HG02840 (cell line): ENCODE measurements around the gene CCDC148.

Source experiments
- ATAC-seq: cut with Tn5 transposase; IDR thresholded peaks from one replicate; pipeline ENCODE4 v1.9.1; 2021; ENCODE audit warnings: mild to moderate bottlenecking, moderate library complexity, moderate number of reproducible peaks; ENCODE audit not compliant: unreplicated experiment, low FRiP score

CCDC148 gene

GRCh38 chr2:158456309-158457066 lies at the start of gene CCDC148, which contains the start of gene PKP4:
TSS of gene CCDC148 (minus strand) at chr2:158456753. CDS start at chr2:158456439, 314 bp downstream.
TSS of gene PKP4 (plus strand) at chr2:158456952. CDS start at chr2:158533185, 76,233 bp downstream.
- ATAC-seq, result peak; percentile 91

- ATAC-seq, result no peak
These were observed 48.9 kb upstream of the CCDC148 start for GRCh38 chr2:158505448-158505934.

DNA sequence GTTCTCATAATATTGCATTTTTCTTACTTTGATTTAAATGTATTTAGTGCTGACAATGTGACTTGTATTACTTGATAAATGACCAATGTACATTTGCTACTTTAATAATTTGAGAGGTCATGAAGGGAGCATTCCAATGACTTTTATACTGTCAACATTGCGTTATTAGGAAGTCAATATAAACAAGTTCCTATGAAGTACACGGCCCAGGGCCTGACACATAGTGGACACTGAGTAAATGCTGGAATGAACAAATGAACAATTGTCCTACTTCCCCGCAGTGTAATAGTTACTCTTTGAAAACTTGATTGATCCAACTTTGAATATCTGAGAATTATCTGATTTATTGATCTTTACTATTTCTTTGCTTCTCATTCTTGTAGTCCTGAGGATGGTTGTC lies 47.5 kb upstream of the CCDC148 start:
- ATAC-seq, result no peak

GRCh38 chr2:158502974-158503373 lies 46.4 kb upstream of the CCDC148 start:
- ATAC-seq, result no peak

- no peak for ATAC-seq
These were observed 44.7 kb upstream of the CCDC148 start for GRCh38 chr2:158501301-158501700.

GRCh38 chr2:158500333-158500732 lies 43.8 kb upstream of the CCDC148 start:
- ATAC-seq, result no peak

- ATAC-seq, result no peak
These were observed 42.8 kb upstream of the CCDC148 start for GRCh38 chr2:158499383-158499782.

GRCh38 chr2:158498749-158499136 lies 42.2 kb upstream of the CCDC148 start:
- ATAC-seq, result no peak

GRCh38 chr2:158498043-158498748 lies 41.6 kb upstream of the CCDC148 start:
- ATAC-seq, result no peak

DNA sequence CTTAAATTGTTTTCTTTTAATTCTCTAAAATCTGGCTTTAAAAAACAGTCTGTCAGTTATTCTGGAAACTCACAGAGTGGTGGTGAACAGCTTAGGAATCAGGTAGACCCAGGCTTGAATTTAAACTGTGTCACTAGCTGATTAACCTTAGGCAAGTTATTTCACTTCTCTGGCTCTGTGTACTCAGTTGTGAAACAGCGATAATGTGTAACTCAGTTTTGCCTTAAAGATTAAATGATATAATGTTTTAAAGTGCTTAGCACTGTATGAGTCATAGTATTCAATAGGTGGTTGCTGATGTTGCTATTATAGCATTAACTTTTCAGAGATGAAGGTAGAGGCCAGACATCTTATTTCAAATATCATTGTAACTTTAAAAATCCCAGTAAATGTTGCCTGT lies 40.9 kb upstream of the CCDC148 start:
- ATAC-seq, result no peak

- no peak for ATAC-seq
These were observed 40.4 kb upstream of the CCDC148 start for GRCh38 chr2:158496986-158497385.

DNA sequence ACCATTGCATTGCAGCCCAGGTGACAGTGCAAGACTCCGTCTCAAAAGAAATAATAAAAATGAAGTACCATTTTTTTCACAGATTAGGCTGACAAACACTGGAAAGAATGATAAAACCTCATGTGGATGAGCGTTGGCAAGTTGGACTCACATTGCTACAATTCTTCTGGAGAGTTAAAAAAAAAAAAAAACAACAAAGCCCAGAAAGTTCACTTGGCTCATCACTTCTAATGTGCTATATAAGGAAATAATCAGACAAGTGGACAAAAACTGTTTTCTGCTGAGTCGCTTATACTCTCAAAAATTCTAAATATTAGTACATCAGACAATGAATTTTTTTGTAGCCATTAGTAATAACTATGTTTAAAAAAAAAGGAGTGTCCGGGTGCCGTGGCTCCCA lies 38.6 kb upstream of the CCDC148 start:
- no peak for ATAC-seq

- ATAC-seq, result no peak
These were observed 36.9 kb upstream of the CCDC148 start for GRCh38 chr2:158493458-158493857.

DNA sequence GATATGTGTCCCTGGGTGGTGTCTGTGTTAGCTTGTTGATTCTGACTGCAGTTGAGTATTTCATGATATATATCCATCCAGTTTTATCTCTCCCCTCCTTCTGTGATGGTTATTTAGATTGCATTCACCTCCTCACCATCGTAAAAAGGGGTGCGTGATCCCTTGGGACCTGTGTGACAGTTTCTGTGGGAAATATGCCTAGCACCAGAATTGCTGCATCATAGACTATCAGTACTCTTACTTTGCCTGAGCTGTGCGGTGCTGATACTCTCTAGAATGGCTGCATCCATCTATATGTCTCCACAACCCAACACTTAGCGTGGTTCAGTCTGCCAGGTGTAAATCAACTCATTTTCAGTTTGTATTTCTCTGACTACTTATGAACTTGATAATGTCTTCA lies 34.5 kb upstream of the CCDC148 start:
- no peak for ATAC-seq

- no peak for ATAC-seq
These were observed 33.0 kb upstream of the CCDC148 start for GRCh38 chr2:158489366-158490112.

- no peak for ATAC-seq
These were observed 32.1 kb upstream of the CCDC148 start for GRCh38 chr2:158488442-158489216.

GRCh38 chr2:158487419-158487818 lies 30.9 kb upstream of the CCDC148 start:
- no peak for ATAC-seq

DNA sequence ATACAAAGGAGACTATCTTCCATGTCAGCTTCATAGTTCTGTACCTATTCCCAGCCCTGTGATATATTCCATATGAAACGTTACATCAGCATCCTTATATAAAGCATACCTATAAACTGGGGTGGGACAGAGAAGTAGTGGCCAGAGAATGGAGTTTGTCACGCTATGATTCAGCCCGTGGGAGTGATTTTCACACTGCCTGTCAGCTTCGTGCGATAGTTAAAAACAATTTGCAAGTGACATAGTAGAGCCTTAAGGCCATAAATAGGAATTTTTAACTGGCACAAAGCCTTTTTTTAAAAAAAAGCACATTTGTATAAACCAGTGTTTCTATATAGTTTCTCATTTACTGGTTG lies 30.4 kb upstream of the CCDC148 start:
- ATAC-seq, result no peak

- ATAC-seq, result no peak
These were observed 29.8 kb upstream of the CCDC148 start for GRCh38 chr2:158486150-158486969.
